ENCODE results near the gene TRIM38. TPM values are rescaled to one million over a fixed set of nuclear protein-coding genes. Genes with fewer than 3 reads are reported as not detected.

The TRIM38 gene
- total and polyA plus RNA-seq, 2 of the 13 experiments (the other 11 are each of a cell fraction or from before 2014, with no cell fraction given): 2.5 to 3.1 TPM

DNA sequence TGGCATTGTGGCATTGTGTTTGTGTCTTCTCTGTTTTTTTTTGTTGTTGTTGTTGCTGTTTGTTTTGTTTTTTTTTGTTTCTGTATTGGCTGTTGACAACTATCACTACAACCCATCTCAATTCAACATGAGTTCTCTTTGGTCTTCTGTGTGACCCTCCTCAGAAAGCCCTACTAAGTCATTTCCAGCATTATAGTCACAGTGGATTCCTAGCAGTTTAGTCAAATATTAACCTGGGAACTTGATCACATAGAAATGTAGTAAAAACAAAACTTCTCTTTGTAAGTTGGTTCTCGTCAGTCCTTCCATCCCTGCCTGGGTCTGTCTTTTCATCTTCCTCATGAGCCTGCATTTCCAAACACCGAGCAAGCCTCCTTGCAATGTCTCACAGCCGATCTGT lies 48.9 kb upstream of the TRIM38 start:
- ChIA-PET CTCF (ENCODE audit: low intra/inter-chr PET ratio, low total read pairs) (no interaction called here), POLR2A (interaction anchor here (1.0 to 2.6 kb wide), 3 partner anchors 15 to 17 kb away, joined by 4 to 9 read pairs (median 5); partner anchors contain the start of gene SLC17A2)
- Histone ChIP-seq H3K9ac (ENCODE audit: insufficient read depth, low read depth, low read length) (peak overlapping the region; percentile 29; the same call in 1 of the 2 replicates), H4K20me1 (ENCODE audit: insufficient read depth, low read length) (no peaks in the 10 kb centered on the region), H3K36me3 (replicated peaks in 1 of 2; ENCODE audit: control insufficient read depth in 1 of 2, insufficient read depth in 2 of 2, low read length in 2 of 2) (peaks cover 2 to 19% of the 10 kb centered on the region in 2 experiments; a peak in 3 of 5 replicates), H3K4me2 (ENCODE audit: low read depth, low read length) (peak overlapping the region; percentile 38), H3K9me3 (ENCODE audit: low read length) (no peaks in the 10 kb centered on the region), H3K79me2 (ENCODE audit: insufficient read depth, low read length) (no peaks in the 10 kb centered on the region), H3K4me1 (ENCODE audit: insufficient read depth, low read length) (peaks cover 58% of the 10 kb centered on the region), H3K27me3 (ENCODE audit: control insufficient read depth in 1 of 2, insufficient read depth in 2 of 2, low read length in 2 of 2) (no peaks in the 10 kb centered on the region), H3K4me3 (replicated peaks in 1 of 3; ENCODE audit: insufficient read depth in 1 of 3, low read depth in 2 of 3, low read length in 3 of 3) (no peak overlapping the region; a peak in 1 of 6 replicates), H2AFZ (ENCODE audit: low read length) (no peak overlapping the region), H3K27ac (ENCODE audit: extremely low read length, insufficient read depth, low read length) (peak overlapping the region; percentile 62)
- ATAC-seq (peak; percentile 86), FAIRE-seq (peak; percentile 60), DNase-seq (ENCODE audit: low spot score) (peak; percentile 83)
- intact Hi-C loops (cut with micrococcal nuclease; ENCODE audit: unreplicated experiment) (loop anchor here (1.0 to 5.0 kb wide), 3 partner anchors 16 to 271 kb away; no protein-coding TSS in a partner anchor), in situ Hi-C loops (cut with HindIII; ENCODE audit: extremely low pct_ligation_motif_present, low pct_unique_long_range_greater_than_20kb) (no loop called here)
- BruUV-seq (replicated peaks): no TSS peak
- WGBS (ENCODE audit: low lambda C conversion rate): 13% methylated on average over 3 of the region's 3 CpGs
- TF ChIP-seq NFRKB (IDR thresholded peaks at IDR 0.05) (no peak), SATB2 (CRISPR knock-in tag; IDR thresholded peaks at IDR 0.05) (no peak), HDAC1 (CRISPR knock-in tag; IDR thresholded peaks at IDR 0.05) (no peak), SRSF1 (optimal IDR thresholded peaks at IDR 0.05; ENCODE audit: low read depth, low read length) (no peak), MED8 (CRISPR knock-in tag; IDR thresholded peaks at IDR 0.05; ENCODE audit: insufficient replicate concordance) (no peak), ZNF678 (CRISPR knock-in tag; IDR thresholded peaks at IDR 0.05) (no peak), FOXA3 (CRISPR knock-in tag; IDR thresholded peaks at IDR 0.05) (peak; percentile 60), ZNF556 (CRISPR knock-in tag; IDR thresholded peaks at IDR 0.05; ENCODE audit: borderline replicate concordance) (no peak), YEATS2 (CRISPR knock-in tag; IDR thresholded peaks at IDR 0.05; ENCODE audit: borderline replicate concordance) (0 out of 2 replicates have a peak, but pooled peaks have one; percentile 41), FOXA1 (IDR thresholded peaks at IDR 0.05) (no peak), FOXA1 (CRISPR knock-in tag; IDR thresholded peaks at IDR 0.05) (no peak), ARID4A (CRISPR knock-in tag; IDR thresholded peaks at IDR 0.05; ENCODE audit: borderline replicate concordance) (no peak), ISL2 (CRISPR knock-in tag; IDR thresholded peaks at IDR 0.05) (no peak)
- TF ChIP-seq, protein P1, sequence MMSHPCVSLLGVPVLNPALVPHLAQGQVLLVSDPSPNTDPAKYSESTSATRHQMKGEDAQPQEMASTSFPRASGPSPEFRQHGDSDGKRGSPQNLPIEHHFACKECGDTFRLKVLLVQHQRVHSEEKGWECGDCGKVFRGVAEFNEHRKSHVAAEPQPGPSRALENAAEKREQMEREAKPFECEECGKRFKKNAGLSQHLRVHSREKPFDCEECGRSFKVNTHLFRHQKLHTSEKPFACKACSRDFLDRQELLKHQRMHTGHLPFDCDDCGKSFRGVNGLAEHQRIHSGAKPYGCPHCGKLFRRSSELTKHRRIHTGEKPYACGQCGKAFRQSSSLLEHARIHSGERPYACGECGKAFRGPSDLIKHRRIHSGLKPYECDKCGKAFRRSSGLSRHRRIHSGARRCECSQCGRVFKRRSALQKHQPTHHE (CRISPR knock-in tag; IDR thresholded peaks at IDR 0.05; ENCODE audit: borderline replicate concordance): no peak
- TF ChIP-seq, protein P2, sequence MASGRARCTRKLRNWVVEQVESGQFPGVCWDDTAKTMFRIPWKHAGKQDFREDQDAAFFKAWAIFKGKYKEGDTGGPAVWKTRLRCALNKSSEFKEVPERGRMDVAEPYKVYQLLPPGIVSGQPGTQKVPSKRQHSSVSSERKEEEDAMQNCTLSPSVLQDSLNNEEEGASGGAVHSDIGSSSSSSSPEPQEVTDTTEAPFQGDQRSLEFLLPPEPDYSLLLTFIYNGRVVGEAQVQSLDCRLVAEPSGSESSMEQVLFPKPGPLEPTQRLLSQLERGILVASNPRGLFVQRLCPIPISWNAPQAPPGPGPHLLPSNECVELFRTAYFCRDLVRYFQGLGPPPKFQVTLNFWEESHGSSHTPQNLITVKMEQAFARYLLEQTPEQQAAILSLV (CRISPR knock-in tag; IDR thresholded peaks at IDR 0.05; ENCODE audit: borderline replicate concordance): no peak; the same call in 1 of the 2 replicates
- TF ChIP-seq, protein P3, sequence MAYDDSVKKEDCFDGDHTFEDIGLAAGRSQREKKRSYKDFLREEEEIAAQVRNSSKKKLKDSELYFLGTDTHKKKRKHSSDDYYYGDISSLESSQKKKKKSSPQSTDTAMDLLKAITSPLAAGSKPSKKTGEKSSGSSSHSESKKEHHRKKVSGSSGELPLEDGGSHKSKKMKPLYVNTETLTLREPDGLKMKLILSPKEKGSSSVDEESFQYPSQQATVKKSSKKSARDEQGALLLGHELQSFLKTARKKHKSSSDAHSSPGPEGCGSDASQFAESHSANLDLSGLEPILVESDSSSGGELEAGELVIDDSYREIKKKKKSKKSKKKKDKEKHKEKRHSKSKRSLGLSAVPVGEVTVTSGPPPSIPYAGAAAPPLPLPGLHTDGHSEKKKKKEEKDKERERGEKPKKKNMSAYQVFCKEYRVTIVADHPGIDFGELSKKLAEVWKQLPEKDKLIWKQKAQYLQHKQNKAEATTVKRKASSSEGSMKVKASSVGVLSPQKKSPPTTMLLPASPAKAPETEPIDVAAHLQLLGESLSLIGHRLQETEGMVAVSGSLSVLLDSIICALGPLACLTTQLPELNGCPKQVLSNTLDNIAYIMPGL (CRISPR knock-in tag; IDR thresholded peaks at IDR 0.05; ENCODE audit: borderline replicate concordance in 1 of 2, low read depth in 1 of 2): 0 out of 4 replicates have a peak, but pooled peaks of 1 of the 2 experiments have one; percentile 26
